ENCODE results near the gene MLPH.

GRCh38 chr2:237513693-237514092 is 26.6 kb downstream of the MLPH start:
- no peak for TF ChIP-seq CTCF (conservative IDR thresholded peaks at IDR 0.05)
- no peak for TF ChIP-seq EZH2 (IDR thresholded peaks at IDR 0.05; ENCODE audit: low read depth)

Measured in PC-9 (cell line).